Measurements from ENCODE around the gene KRT37.

DNA sequence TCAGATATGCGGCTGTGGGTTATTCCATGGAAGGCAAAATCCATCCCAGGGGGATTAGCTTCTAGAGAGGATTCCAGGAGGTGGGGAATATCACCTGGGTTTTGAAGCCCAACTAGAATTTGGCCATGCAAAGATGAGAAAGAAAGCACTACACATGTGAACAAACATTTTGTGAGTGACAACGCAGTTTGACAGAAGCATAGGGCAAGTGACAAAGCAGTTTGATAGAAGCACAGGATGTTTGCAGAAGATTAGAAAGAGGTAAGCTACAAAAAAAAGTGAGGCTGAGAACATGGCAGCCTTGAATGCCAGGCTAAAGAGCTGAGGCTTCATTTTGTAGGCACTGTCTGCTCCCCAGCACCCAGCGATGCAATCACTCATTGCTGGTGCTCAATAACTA lies 28.7 kb upstream of the KRT37 start:
- TF ChIP-seq POLR2A (IDR thresholded peaks at IDR 0.05), result no peak
- TF ChIP-seq POLR2AphosphoS5 (IDR thresholded peaks at IDR 0.05), result no peak

Data from upper lobe of left lung (tissue), 4 donors.